ENCODE data around the gene ATOX1. TPM values are rescaled to one million over a fixed set of nuclear protein-coding genes. Genes with fewer than 3 reads are reported as not detected.

The ATOX1 gene
- total and polyA plus RNA-seq, 2 of the 13 experiments (the other 11 are each of a cell fraction or from before 2014, with no cell fraction given) = 62.4 to 124 TPM

DNA sequence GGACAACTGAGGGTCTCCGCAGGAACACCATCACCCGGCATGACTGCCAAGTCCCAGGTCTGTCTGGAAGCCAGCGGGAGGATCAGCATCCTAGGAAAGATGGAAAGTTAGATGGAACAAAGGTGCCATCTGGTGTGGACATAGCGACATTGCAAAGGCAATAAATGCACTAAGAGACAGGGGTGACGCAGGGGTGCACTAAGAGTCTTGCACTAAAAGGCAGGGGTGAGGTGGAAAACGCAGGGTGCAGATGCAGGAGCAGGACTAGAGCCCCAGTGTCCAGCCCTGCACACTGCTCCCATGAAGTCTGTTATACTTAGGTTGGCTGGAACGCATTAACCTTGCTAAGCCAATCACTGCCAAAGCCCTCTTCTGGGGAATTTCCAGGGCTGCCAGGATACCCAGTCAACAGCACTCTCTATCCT lies 15.5 kb downstream of the ATOX1 start:
- H3K27me3 ChIP-seq (ENCODE audit: control insufficient read depth in 1 of 2, insufficient read depth in 2 of 2, low read length in 2 of 2) = no peaks in the 10 kb centered on the region
- no peaks in the 10 kb centered on the region for H4K20me1 ChIP-seq (ENCODE audit: insufficient read depth, low read length)
- 73% methylated on average over 7 of the region's 7 CpGs for WGBS (ENCODE audit: low lambda C conversion rate)
- peaks cover 14 to 39% of the 10 kb centered on the region in 2 experiments; a peak in 4 of 5 replicates for H3K36me3 ChIP-seq (replicated peaks in 1 of 2; ENCODE audit: control insufficient read depth in 1 of 2, insufficient read depth in 2 of 2, low read length in 2 of 2)
- in situ Hi-C loops (cut with HindIII; ENCODE audit: extremely low pct_ligation_motif_present, low pct_unique_long_range_greater_than_20kb) (loop anchor here (5.0 to 25.0 kb wide), 3 partner anchors 86 to 306 kb away; partner anchors contain the start of gene SLC36A1), intact Hi-C loops (cut with micrococcal nuclease; ENCODE audit: unreplicated experiment) (loop anchor here (1.0 to 5.0 kb wide), 3 partner anchors 28 to 296 kb away; partner anchors contain the start of genes G3BP1 and SLC36A1)
- ATAC-seq = peak; percentile 85
- no peak overlapping the region for H3K27ac ChIP-seq (ENCODE audit: extremely low read length, insufficient read depth, low read length)
- no peaks in the 10 kb centered on the region for H3K9me3 ChIP-seq (ENCODE audit: low read length)
- no peak overlapping the region for H2AFZ ChIP-seq (ENCODE audit: low read length)
- no peak overlapping the region for H3K9ac ChIP-seq (ENCODE audit: insufficient read depth, low read depth, low read length)
- no peaks in the 10 kb centered on the region for H3K4me1 ChIP-seq (ENCODE audit: insufficient read depth, low read length)
- ChIA-PET CTCF (ENCODE audit: low intra/inter-chr PET ratio, low total read pairs) (interaction anchor here (0.9 to 5.1 kb wide), 2 partner anchors 83 to 91 kb away, joined by 5 to 66 read pairs; no protein-coding TSS in a partner anchor), POLR2A (no interaction called here)
- no peak overlapping the region for H3K4me2 ChIP-seq (ENCODE audit: low read depth, low read length)
- H3K79me2 ChIP-seq (ENCODE audit: insufficient read depth, low read length) = no peaks in the 10 kb centered on the region
- peak; percentile 74 for FAIRE-seq
- H3K4me3 ChIP-seq (replicated peaks in 1 of 3; ENCODE audit: insufficient read depth in 1 of 3, low read depth in 2 of 3, low read length in 3 of 3) = no peak overlapping the region
- DNase-seq (ENCODE audit: low spot score) = peak; percentile 41
- no TSS peak for BruUV-seq (replicated peaks)
- no peak for TF ChIP-seq ZNF7 (CRISPR knock-in tag; IDR thresholded peaks at IDR 0.05)
- TF ChIP-seq ZNF879 (CRISPR knock-in tag; IDR thresholded peaks at IDR 0.05) = no peak
- no peak for TF ChIP-seq CCAR2 (optimal IDR thresholded peaks at IDR 0.05; ENCODE audit: low read depth, low read length)
- TF ChIP-seq, protein P1, sequence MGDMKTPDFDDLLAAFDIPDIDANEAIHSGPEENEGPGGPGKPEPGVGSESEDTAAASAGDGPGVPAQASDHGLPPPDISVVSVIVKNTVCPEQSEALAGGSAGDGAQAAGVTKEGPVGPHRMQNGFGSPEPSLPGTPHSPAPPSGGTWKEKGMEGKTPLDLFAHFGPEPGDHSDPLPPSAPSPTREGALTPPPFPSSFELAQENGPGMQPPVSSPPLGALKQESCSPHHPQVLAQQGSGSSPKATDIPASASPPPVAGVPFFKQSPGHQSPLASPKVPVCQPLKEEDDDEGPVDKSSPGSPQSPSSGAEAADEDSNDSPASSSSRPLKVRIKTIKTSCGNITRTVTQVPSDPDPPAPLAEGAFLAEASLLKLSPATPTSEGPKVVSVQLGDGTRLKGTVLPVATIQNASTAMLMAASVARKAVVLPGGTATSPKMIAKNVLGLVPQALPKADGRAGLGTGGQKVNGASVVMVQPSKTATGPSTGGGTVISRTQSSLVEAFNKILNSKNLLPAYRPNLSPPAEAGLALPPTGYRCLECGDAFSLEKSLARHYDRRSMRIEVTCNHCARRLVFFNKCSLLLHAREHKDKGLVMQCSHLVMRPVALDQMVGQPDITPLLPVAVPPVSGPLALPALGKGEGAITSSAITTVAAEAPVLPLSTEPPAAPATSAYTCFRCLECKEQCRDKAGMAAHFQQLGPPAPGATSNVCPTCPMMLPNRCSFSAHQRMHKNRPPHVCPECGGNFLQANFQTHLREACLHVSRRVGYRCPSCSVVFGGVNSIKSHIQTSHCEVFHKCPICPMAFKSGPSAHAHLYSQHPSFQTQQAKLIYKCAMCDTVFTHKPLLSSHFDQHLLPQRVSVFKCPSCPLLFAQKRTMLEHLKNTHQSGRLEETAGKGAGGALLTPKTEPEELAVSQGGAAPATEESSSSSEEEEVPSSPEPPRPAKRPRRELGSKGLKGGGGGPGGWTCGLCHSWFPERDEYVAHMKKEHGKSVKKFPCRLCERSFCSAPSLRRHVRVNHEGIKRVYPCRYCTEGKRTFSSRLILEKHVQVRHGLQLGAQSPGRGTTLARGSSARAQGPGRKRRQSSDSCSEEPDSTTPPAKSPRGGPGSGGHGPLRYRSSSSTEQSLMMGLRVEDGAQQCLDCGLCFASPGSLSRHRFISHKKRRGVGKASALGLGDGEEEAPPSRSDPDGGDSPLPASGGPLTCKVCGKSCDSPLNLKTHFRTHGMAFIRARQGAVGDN (CRISPR knock-in tag; IDR thresholded peaks at IDR 0.05) = no peak
- TF ChIP-seq MAFK (conservative IDR thresholded peaks at IDR 0.05 in 1 of 2, IDR thresholded peaks at IDR 0.05 in 1 of 2; ENCODE audit: low read length in 2 of 2) = no peak
- no peak for TF ChIP-seq ELF4 (CRISPR knock-in tag; IDR thresholded peaks at IDR 0.05; ENCODE audit: borderline replicate concordance)
- TF ChIP-seq TBP (CRISPR knock-in tag; IDR thresholded peaks at IDR 0.05) = no peak
- TF ChIP-seq ZNF800 (CRISPR knock-in tag; IDR thresholded peaks at IDR 0.05) = no peak
- peak; percentile 81 for TF ChIP-seq RAD21 (CRISPR knock-in tag; IDR thresholded peaks at IDR 0.05)
- no peak for TF ChIP-seq SP1 (IDR thresholded peaks at IDR 0.05)
- no peak for TF ChIP-seq SP1 (CRISPR knock-in tag; IDR thresholded peaks at IDR 0.05)
- no peak for TF ChIP-seq ZNF792 (CRISPR knock-in tag; IDR thresholded peaks at IDR 0.05)
- TF ChIP-seq NCOA1 (CRISPR knock-in tag; IDR thresholded peaks at IDR 0.05) = no peak
- peak; percentile 82 for TF ChIP-seq CTCF (CRISPR knock-in tag; IDR thresholded peaks at IDR 0.05)
- 0 out of 2 replicates have a peak, but pooled peaks have one; percentile 14 for TF ChIP-seq KLF6 (CRISPR knock-in tag; IDR thresholded peaks at IDR 0.05)
- 0 out of 2 replicates have a peak, but pooled peaks have one; percentile 33 for TF ChIP-seq RFXAP (CRISPR knock-in tag; IDR thresholded peaks at IDR 0.05; ENCODE audit: borderline replicate concordance)
- no peak for TF ChIP-seq ZNF496 (CRISPR knock-in tag; IDR thresholded peaks at IDR 0.05; ENCODE audit: insufficient replicate concordance)
- no peak for TF ChIP-seq DDIT3 (CRISPR knock-in tag; IDR thresholded peaks at IDR 0.05)
- TF ChIP-seq HDAC1 (CRISPR knock-in tag; IDR thresholded peaks at IDR 0.05) = no peak

All from HepG2 (cell line).